IPS-NIHi7 (cell line): ENCODE measurements around the gene ERF.

Source experiments
- DNase-seq: peaks from one replicate; pipeline ENCODE4 v3.0.0; 2012; ENCODE audit warnings: mixed read lengths; ENCODE audit errors: extremely low spot score

The ERF gene

DNA sequence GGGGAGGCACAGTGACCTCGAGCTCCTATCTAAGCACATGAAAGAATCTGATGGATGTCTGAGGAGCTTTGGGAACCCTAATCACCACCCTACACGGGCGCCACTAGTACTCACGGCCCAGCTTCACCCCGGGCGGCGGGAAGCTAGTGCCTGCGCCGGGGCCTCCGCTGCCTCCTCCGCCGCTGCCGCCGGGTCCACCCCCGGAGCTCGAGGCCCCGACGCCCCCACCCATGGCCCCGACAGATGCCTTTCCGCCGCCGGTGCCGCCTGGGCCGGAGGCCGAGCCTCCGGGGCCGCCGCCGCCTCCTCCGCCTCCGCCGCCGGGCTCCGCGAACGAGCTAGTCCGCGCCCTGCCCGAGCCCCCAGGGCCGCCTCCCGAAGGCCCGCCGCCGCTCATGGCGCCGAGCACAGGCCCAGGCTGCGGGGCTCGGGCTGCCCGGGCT is 12.8 kb downstream of the ERF start:
- DNase-seq, result no peak

DNA sequence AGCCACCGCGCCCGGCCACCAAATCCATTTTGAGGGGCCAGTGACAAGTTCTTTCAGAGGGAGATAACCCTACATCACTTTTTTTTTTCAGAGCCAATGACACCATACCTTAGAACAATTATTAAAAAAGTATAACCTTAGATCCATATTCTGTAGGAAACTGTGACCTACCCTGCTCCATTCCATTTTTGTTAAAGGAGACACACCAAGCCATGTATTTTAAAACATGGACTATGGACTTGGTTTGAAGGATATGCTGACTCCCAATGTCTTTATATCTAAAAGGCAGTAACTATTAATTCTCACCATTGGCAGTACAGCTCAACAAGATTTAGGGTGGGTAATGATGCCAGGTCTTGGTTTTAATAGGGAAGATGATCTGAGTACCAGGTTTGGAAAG is 13.6 kb downstream of the ERF start:
- no peak for DNase-seq

DNA sequence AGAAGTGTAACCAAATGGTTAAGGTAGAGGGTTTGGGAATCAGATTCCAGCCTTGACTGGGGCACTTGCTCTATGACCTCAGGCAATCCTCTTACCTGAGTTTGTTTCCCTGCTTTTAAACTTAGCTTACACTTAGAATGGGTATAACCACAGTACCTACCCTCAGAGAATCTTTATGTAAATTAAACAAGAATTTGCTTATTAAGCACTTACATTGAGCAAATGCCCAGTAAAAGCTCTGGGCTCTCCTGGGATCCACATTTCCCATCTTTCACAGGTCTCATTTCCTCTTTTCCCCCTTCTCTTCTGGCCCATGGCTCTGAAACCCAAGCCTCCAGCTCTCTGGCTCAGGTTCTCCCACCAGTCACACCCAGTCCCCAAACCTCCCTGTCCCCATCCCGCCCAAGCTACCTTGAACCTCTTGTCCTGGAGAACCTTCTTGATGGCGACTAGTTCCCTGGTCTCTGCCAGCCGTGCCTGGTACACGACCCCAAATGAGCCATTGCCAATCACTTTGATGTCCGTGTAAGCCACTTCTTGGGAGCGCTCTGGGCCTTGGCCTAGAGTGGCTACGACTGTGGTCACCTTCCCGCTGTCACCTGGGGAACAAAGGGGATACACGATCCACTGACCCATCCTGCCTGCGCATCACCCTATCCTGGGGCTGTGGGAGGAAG is 15.2 kb downstream of the ERF start:
- DNase-seq, result no peak

DNA sequence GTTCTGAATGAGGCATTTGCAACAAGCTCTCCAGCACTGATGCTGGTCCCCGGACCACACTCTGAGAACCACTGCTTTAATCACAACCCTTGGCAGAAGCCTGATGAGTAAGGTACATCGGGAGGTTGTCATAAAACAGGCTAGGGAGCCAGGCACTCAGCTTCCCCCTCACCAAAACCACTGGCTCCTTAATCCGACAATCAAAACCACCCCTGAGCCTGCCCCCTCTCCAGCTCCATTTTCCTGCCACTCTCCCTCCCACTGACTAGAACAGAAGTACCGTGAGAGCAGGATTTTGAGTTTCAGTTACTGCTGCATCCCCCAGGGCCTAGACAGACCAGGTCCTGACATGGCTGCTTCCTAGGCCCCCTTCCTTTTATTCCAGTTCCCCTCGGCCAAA is 19.7 kb downstream of the ERF start:
- no peak for DNase-seq

DNA sequence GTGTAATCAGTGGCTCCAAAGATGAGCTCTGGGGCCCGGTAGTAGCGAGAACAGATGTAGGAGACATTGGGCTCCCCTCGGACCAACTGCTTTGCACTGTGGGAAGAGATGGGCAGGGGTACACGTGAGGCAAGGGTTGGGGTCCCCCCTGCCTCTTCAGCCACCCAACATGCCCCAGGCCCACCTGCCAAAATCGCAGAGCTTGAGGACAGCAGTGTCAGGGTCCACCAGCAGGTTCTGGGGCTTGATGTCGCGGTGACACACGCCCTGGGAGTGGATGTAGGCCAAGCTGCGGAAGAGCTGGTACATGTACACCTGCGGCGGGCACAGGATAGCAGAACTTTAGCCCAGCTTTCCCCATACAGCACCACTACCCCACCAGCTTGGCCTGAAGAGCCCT is 20.6 kb downstream of the ERF start:
- DNase-seq, result no peak

DNA sequence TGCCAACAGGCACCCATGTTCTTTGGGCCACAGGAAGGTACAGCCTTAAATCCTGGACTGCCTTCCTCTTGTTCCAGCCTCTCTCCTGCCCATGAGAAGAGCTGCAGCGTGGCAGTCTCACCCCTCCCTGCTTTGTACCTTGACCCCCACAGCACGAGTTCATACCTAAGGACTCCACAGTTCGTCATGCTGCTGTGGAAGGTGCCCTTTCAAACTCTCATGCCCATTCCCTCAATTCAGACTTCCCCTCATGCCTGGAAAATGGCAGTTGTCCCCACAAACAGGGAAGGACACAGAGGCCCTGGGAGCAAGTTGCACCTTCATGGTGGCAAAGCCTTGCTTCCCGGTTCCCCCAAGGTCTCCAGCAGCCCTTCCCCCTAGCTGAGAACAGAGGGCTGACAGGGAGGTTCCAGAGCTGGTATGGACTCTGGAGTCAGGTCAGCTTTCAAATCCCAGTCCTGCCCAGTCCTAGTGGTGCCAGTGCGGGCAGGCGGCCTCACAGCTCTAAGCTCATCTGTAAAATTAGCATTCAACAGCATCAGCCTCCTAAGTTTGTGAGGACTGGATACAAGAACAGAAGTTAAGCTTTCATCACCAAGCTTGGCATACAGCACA is 21.1 kb downstream of the ERF start:
- no peak for DNase-seq

DNA sequence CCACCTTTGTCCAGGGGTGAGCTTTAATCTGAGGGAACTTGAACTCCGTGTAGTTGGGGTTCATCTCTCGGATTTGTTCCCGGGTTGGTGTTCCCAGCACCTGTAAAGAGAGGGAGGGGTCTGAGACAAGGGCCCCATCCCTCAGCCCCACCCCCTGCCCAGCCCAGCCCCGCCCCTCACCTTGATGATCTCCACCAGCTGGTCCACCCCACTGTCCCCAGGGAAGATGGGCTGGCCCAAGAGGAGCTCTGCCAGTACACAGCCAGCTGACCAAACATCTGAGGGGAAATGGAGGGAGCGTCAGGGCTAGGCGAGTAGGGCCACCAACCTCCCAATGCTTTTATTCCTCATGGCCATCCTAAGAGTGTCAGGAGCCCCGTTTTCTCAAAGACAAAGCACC is 21.8 kb downstream of the ERF start:
- no peak for DNase-seq

DNA sequence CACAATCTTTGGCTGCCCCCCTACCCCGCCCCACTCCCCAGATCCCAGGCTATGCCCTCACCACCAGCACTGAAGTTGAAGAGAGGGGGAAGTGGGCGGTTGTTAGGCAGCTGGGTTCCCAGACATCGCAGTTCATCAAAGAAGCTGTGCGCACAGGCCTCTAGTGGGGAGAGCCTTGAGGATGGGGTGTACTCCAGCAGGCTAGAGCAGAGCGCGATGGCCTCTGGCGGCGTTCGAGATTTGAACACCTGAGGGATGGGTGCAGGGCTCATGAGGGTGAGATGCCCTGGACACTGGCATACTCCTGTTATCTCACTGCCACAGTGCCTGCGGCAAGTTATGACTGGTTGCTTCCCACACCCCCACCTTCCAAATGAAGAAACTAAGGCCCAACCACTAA is 22.5 kb downstream of the ERF start:
- DNase-seq, result no peak

DNA sequence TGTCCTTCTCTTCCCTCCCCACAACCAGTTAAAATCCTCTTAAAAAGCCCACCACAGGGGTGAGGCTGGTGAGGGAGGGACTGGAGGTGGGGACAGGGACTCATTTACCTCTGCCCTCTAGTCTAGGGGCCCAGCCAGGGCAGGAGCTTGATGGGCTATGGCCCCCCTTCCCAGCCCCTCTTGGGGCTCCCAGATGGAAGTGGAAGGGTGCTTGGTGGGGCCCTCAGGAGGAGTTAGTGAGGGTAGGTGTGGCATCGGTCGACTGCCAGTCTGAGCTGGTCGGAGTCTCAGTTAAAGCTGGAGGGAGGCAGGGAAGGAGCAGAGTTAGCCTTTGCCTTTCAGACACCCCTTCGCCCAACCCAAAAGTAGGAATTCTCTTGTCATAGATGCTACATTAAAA is 24.4 kb downstream of the ERF start:
- no peak for DNase-seq

DNA sequence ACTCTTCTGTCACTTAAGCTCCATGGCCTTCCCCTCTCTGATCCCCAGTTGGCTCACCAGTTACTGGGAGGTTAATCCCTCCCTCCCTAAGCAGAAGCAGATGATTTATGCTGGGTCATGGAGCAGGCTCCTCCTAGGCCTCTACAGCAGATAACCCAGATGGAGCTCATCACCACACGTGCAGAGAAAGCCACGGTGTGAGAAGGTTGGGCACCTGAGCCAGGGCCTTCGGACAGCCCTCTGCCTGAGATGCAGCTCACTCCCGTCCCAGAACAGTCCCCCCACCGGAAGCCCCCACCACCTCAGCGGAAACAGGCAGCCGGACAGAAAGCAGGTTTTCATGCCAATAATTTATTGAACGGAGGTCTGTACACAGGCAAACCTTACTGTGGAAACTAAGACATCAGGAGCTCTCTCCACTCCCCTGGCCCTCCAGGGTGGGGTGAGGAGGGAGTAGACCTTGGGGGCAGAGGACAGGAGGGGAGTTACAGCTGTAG is 25.0 kb downstream of the ERF start:
- DNase-seq, result no peak

DNA sequence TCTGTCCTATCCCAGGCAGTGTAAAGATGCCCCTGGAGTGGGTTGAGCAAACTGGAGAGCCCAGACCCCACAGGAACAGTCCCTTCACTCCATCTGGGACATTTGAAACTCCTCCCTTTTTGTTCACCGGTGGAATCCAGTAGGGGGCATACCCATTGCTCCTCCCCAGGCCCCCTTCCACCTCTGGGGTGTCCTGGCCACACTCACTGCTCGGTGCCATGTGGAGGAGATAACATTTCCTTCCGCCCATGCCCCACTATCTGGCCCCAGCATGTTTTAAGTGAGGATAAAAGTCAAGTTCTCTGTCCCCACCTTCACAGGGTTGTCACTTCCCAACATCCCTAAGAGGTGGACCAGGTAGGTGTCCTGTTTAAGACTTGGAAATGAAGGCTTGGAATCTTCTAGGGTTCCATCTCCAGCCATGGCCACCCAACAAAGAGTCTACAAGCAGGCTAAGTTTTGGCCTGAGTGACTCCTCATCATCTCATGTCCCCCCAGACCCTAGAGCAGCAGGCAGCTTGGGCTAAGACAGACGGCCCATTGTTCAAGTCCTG is 25.6 kb downstream of the ERF start:
- no peak for DNase-seq

DNA sequence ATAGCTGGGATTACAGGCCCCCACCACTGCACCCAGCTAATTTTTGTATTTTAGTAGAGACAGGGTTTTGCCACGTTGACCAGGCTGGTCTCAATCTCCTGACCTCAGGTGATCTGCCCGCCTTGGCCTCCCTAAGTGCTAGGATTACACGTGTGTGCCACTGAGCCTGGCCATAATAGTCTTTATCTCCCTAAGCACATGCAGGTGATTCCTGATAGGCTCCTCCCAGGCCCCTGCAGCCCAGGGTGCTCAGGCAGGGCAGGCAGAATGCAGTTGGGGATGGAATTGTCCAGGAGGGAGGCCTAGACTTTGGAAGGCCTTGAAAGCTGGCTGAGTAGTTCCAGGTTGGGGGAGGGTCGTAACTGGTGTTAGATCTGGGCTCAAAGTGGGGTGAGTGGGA is 26.3 kb downstream of the ERF start:
- DNase-seq, result no peak

DNA sequence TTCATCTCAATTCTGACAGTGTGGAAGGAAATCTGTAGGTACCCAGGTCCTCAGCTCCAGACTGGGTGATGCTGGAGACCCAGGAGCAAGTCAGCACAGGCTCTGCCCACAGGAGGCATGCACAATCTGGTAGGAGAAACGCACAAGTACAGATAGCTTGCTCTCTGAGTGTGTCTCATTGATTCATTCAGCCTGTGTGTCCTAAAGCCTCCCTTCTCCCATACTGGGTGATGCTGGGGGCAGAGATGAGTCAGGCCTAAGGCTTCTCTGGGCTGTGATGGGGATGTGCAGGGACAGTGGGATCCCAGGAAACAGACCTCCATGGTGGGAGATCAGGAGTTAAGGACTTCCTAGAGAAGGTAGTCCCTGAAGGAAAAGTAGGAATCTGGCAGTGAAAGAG is 28.0 kb downstream of the ERF start:
- DNase-seq, result no peak

DNA sequence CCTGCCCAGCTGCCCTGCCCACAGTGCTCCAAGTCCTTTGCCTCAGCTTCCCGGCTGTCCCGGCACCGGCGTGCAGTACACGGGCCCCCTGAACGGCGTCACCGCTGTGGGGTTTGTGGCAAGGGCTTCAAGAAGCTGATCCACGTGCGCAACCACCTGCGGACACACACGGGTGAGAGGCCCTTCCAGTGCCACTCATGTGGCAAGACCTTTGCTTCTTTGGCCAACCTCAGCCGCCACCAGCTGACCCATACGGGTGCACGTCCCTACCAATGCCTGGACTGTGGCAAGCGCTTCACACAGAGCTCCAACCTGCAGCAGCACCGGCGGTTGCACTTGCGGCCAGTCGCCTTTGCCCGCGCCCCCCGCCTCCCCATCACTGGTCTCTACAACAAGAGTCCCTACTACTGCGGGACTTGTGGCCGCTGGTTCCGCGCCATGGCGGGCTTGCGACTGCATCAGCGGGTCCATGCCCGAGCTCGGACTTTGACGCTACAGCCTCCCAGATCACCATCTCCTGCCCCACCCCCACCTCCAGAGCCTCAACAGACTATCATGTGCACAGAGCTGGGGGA is 29.1 kb downstream of the ERF start:
- no peak for DNase-seq

DNA sequence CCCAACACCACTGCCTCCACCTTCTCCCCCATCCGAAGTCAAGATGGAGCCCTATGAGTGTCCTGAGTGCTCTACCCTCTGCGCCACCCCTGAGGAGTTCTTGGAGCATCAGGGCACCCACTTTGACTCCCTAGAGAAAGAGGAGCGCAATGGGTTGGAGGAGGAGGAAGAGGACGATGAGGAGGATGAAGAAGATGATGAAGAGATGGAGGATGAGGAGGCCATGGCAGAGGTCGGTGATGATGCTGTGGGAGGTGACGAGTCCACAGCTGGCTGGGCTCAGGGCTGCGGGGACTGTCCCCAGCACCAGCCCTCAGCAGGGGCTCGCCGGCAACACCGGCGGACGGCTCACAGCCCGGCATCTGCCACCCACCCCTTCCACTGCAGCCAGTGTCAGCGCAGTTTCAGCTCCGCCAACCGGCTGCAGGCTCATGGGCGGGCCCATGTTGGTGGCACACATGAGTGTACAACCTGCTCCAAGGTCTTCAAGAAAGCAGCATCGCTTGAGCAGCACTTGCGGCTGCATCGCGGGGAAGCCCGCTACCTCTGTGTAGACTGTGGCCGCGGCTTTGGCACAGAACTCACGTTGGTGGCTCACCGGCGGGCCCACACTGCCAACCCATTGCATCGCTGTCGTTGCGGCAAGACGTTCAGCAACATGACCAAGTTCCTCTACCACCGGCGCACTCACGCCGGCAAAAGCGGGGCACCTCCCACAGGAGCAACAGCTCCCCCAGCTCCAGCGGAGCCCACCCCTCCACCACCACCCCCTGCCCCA is 29.8 kb downstream of the ERF start:
- DNase-seq, result no peak

DNA sequence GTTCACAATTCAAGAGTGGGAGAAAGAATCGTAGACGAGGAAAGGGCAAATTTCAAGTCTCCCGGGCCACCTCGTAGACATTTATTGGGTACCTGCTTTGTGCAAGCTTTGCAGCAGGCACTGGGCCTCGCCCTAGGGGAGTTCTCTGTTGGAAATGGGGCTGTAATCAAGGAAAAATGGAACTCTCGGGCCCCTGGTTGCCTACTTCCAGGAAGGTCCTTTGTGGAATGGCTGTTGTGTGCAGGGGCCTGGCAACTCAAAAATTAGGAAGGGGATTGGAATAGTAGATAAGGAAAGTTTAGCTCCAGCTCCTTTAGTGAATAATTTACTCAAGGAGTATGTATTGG is 34.2 kb downstream of the ERF start:
- DNase-seq, result no peak

DNA sequence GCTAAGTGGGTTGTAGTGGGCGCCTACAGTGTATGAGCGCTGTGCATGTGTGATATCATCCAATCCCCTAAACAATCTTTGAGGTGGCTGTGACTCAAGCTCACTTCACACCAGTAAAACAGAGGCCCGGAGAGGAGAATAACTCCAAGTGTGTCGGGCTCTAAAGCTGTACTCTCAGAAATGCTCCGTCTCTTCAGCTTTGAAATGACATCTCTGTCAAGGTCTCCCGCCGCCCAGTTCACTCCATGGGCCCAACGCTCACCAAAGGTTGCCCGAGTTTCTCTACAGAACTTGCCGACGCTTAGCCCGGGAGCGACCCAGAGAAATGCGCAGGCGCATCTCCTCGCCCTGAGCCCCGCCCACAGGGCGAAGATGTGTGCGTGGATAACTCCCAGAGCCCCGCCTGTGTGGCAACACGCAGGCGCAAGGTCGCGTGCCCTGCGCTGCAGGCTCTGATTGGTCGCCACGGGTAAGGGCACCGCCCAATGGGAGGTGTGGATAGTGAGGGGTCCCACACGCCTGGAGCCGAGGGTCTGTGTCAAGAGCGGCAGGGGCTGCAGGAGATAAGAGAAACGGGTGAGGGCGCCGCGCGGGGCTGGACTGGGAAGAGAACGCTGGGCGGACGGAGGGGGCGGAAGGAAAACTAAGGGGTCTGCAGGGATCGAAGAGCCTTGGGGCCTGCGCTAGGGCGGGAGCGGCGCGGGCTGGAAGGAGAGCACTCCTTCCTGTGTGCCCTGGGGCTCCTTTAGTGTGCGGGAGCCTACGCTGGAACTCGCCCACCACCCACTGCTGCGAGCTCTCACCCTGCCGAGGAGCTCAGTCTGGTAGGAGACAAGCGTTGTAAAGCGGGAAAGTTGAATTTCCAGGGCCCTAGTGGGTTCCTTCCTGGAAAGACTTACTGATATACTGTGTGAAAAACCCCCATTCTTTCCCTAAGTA is 34.8 kb downstream of the ERF start, which contains the start of gene ZNF526:
TSS of gene ZNF526 (plus strand) at position 501 of the 939 bp plus-strand sequence. CDS start 4,092 bp downstream, outside the sequence.
- DNase-seq, result peak; percentile 99

DNA sequence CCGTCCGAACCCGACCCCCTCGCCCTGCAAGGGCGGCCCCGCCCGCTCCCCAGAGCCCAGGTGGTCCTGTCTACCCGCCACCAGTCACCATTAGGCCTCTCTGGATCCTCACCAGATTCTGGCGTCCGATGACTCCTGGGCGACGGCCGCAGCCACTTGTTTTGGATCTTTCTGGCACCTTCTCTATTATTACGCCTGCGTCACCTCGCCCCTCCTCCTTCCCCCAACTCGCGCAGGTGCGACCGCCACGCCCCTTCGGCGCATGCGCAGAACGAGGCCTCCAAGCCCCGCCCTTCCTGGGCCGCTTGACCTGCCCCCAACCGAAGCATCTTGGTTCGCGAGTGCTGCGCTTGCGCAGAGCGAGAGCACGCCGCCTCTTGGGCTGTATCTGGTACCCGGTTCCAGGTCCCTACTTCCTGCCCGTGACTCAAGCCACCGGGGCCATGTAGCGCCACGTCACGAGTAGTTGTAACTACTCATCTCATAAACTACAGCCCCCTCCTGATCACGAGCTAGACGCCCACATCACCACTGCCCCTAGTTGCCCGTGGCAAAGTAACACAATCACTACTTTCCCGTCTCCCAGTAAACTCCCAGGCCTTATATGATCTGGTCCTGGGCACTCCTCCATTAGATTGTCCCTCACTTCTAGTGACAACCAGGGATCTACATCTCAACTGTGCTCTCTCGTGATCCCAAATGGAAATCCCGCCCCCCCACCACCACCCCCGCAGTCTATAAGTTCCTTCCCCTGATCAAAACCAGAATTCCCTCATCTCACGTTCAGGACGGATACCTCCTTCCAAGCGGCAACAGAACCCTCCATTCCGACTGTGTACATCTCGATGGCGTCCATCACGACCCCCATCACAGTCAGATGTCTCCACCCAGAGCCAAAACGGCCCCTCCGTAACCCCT is 37.1 kb downstream of the ERF start, which contains the start of gene DEDD2:
TSS of gene DEDD2 (minus strand) at position 158 of the 918 bp plus-strand sequence. CDS start 670 bp downstream, outside the sequence.
- peak; percentile 92 for DNase-seq

DNA sequence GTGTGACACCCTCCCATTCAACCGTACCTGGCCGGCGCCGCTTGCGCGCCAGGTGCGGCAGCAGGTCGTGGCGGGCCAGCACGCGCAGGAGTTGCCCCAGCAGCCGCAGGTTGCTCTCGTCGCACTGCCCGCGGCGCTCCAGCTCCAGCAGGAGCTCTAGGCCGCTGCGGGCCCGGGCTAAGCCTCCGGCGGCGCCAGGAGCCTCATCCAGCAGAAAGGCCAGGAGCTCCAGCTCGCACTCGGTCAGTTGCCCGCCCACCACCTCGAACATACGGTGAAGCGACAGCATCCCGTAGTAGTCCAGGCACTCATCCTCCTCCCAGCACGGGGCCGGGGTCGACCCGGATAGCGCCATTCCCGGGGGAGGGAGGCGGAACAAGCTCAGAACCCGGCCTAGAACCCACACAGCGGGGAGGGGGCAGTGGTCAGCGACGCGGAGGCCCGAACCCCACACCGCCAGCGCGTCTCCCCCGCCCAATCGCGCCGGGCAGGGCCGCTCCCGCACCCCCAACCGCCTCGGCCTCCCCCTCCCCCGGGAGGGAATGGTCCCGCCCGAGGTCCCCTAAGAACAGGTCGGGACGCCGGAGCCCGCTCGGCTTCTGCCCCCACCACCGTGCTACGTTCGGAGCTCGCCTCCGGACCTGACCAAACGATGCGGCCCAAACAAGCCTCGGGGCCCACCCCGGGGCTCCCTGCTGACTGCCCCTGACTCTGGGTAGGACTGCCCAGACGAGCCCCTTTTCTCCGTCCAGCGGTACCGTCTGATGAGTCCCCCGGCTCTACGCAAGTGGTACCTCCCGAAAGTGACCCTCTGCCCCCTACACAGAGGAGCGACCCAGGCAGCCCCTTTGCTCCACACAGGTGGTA is 38.0 kb downstream of the ERF start:
- peak; percentile 73 for DNase-seq
